HEK293T (cell line): ENCODE measurements around the gene SNX32.

ENCODE experiments used
- ARNT ChIP-seq: fragments of 450-650 bp; IDR thresholded peaks from 2 replicates; pipeline ENCODE4 v1.6.1; 2017; ENCODE audit warnings: mild to moderate bottlenecking
- CTBP1 ChIP-seq: fragments of 450-650 bp; IDR thresholded peaks from 2 replicates; pipeline ENCODE4 v1.6.1; 2016; ENCODE audit warnings: borderline replicate concordance
- FOXA1 ChIP-seq: fragments of 450-650 bp; IDR thresholded peaks from 2 replicates; pipeline ENCODE4 v1.6.1; 2016; ENCODE audit warnings: mild to moderate bottlenecking
- FOXM1 ChIP-seq: fragments of 450-650 bp; IDR thresholded peaks from 2 replicates; pipeline ENCODE4 v1.6.1; 2017; ENCODE audit warnings: mild to moderate bottlenecking, borderline replicate concordance
- HDGF ChIP-seq: fragments of 450-650 bp; IDR thresholded peaks from 2 replicates; pipeline ENCODE4 v1.6.1; 2017; ENCODE audit warnings: antibody characterized with exemption, borderline replicate concordance
- L3MBTL2 ChIP-seq: fragments of 450-650 bp; conservative IDR thresholded peaks from 2 replicates; pipeline ENCODE4 v1.6.1; 2016; ENCODE audit warnings: mild to moderate bottlenecking
- LEF1 ChIP-seq: fragments of 450-650 bp; IDR thresholded peaks from 2 replicates; pipeline ENCODE4 v1.6.1; 2017; ENCODE audit warnings: mild to moderate bottlenecking, borderline replicate concordance
- SP1 ChIP-seq: fragments of 450-650 bp; IDR thresholded peaks from 2 replicates; pipeline ENCODE4 v1.6.1; 2017
- TARDBP ChIP-seq: fragments of 450-650 bp; IDR thresholded peaks from 2 replicates; pipeline ENCODE4 v1.6.1; 2016

DNA sequence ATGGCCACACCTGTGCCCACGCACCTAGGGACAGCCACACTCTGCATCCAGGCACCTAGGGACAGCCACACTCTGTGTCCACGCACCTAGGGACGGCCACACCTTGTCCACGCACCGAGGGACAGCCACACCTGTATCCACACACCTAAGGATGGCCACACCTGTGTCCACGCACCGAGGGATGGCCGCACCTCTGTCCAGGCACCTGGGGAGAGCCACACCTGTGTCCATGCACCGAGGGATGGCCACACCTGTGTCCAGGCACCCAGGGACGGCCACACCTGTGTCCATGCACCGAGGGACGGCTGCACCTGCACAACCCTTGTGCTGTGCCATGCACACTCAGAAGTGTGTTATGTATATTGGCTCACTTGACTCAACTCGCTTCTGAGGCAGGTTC lies 36.1 kb upstream of the SNX32 start:
- TF ChIP-seq SP1, result no peak
- no peak for TF ChIP-seq LEF1
- no peak for TF ChIP-seq FOXA1
- TF ChIP-seq HDGF, result no peak
- no peak for TF ChIP-seq FOXM1
- no peak for TF ChIP-seq TARDBP
- TF ChIP-seq CTBP1, result no peak
- TF ChIP-seq L3MBTL2, result no peak
- TF ChIP-seq ARNT, result no peak
